OCI-LY3 (cell line): ENCODE results near the gene UNKL.

Source experiments
- H2AFZ ChIP-seq: fragments of 200-600, 300-600 bp; shearing (Covaris generic); 2 replicates; pipeline ENCODE4 v1.6.0; 2014; ENCODE audit warnings: antibody characterized with exemption, low read depth, low read length
- H3K27ac ChIP-seq: fragments of 200-600, 300-600 bp; sonication (generic); 2 replicates; pipeline ENCODE4 v1.5.1; 2014; ENCODE audit warnings: mild to moderate bottlenecking, low read length, moderate library complexity, mixed read lengths
- H3K27me3 ChIP-seq: fragments of 200-600, 300-600 bp; sonication (generic); 2 replicates; pipeline ENCODE4 v1.6.1; 2014; ENCODE audit warnings: low read depth, low read length, mixed read lengths
- H3K36me3 ChIP-seq: fragments of 200-600, 300-600 bp; sonication (generic); replicated peaks from 2 replicates; pipeline ENCODE3; 2014; ENCODE audit warnings: low read depth, low read length, mixed read lengths
- H3K4me1 ChIP-seq: fragments of 300-600, 200-600 bp; sonication (generic); 2 replicates; pipeline ENCODE4 v1.6.1; 2014; ENCODE audit warnings: low read length, mixed read lengths
- H3K4me2 ChIP-seq: fragments of 200-600, 300-600 bp; sonication (generic); 2 replicates; pipeline ENCODE4 v1.6.1; 2014; ENCODE audit warnings: low read length, mixed read lengths
- H3K4me3 ChIP-seq: fragments of 300-600, 200-600 bp; sonication (generic); 2 replicates; pipeline ENCODE4 v1.5.1; 2014; ENCODE audit warnings: antibody characterized with exemption, mild to moderate bottlenecking, low read length, moderate library complexity
- H3K79me2 ChIP-seq: fragments of 300-600, 200-600 bp; shearing (Covaris generic); 2 replicates; pipeline ENCODE4 v1.6.1; 2014; ENCODE audit warnings: mild to moderate bottlenecking, low read length, mixed read lengths
- H3K9ac ChIP-seq: fragments of 300-600, 200-600 bp; shearing (Covaris generic); 2 replicates; pipeline ENCODE4 v1.6.0; 2014; ENCODE audit warnings: mild to moderate bottlenecking, low read length, moderate library complexity
- H3K9me3 ChIP-seq: fragments of 200-600, 300-600 bp; shearing (Covaris generic); 2 replicates; pipeline ENCODE4 v1.6.1; 2014; ENCODE audit warnings: low read length, mixed read lengths; ENCODE audit not compliant: insufficient read depth
- H4K20me1 ChIP-seq: fragments of 200-600, 300-600 bp; sonication (generic); 2 replicates; pipeline ENCODE4 v1.6.1; 2016; ENCODE audit warnings: low read length, mixed read lengths; ENCODE audit not compliant: insufficient read depth
- CTCF ChIP-seq: fragments of 200-600, 300-600 bp; sonication (generic); IDR thresholded peaks from 2 replicates; pipeline ENCODE4 v1.5.1; 2014; ENCODE audit warnings: antibody characterized with exemption, low read length, low read depth
- EZH2phosphoT487 ChIP-seq: fragments of 200-600 bp; shearing (Covaris generic); IDR thresholded peaks from 2 replicates; pipeline ENCODE4 v1.6.1; 2018; ENCODE audit warnings: antibody characterized with exemption, mixed run types, low read depth

The UNKL gene

DNA sequence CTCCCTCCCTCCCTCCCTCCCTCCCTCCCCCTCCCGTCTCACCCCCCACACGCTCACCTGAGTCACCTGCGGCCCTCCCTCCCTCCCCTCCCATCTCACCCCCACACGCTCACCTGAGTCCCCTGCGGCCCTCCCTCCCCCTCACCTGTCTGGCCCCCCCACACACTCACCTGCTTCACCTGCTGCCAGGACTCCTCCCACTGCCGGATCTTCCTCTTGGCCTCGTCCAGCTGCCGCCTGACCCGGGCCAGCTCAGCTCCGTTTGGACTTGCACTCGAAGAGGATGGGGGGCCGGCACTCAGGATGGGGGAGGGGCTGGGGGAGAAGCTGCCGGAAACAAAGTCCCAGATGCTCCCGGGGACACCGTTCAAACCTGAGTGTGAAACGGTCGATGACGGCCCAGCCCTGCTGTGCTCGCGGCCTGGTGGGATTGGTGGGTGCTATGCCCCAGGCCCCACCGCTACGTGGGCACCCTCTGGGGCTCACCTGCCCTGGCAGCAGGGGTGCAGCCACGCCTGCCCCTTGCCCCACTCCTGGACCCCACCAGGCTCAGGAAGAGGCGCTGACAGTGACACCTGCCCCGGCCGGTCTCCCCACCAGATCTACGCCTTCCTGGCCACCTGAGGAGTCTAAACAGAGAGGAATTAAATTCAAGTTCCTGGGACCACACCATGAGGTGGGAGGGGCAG is 46.9 kb downstream of the UNKL start:
- Histone ChIP-seq H3K27ac (no peak overlapping the region), H3K27me3 (no peaks in the 10 kb centered on the region), H3K4me2 (no peak overlapping the region), H3K4me3 (no peak overlapping the region), H3K9me3 (no peaks in the 10 kb centered on the region), H2AFZ (no peak overlapping the region), H3K79me2 (peaks cover 18% of the 10 kb centered on the region; the same call in 1 of the 2 replicates), H3K4me1 (no peaks in the 10 kb centered on the region), H3K9ac (no peak overlapping the region), H4K20me1 (no peaks in the 10 kb centered on the region), H3K36me3 (peaks cover 29% of the 10 kb centered on the region)
- no peak for TF ChIP-seq CTCF
- TF ChIP-seq EZH2phosphoT487, result no peak

DNA sequence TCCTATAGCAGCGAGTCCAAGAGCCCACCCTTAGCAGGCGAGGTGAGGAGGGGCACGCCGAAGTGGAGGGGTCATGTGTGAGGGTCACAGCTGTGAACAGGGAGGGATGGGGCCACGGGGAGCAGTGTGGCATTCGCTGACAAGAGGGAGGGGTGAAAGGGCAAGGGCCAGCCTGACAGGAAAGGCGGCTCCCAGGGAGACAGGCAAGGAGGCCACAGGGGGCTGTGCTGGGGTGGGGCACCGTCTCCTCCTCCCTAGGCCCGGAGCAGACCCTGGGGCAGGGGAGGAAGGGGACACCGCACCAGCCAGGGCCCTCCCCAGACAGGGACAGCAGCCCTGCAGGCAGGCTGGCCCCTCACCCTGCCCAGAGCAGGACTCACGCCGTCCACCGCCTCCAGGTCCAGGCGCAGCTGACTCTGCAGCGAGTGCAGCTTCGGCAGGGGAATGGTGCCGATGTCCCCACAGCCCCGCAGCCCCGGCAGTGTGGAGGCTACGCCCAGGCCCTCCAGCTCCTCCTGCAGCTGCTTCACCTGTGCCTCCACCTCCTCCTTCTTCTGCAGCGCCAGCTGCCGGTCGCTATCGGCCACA is 47.7 kb downstream of the UNKL start:
- Histone ChIP-seq H3K36me3 (peaks cover 37% of the 10 kb centered on the region), H4K20me1 (no peaks in the 10 kb centered on the region; the same call in 1 of the 2 replicates), H3K4me1 (no peaks in the 10 kb centered on the region), H3K27me3 (no peaks in the 10 kb centered on the region), H3K9ac (no peak overlapping the region), H2AFZ (no peak overlapping the region), H3K4me2 (no peak overlapping the region), H3K4me3 (no peak overlapping the region), H3K27ac (no peak overlapping the region), H3K79me2 (peaks cover 22% of the 10 kb centered on the region), H3K9me3 (no peaks in the 10 kb centered on the region)
- TF ChIP-seq CTCF, result no peak
- TF ChIP-seq EZH2phosphoT487, result no peak

- Histone ChIP-seq H3K9ac (no peak overlapping the region), H3K79me2 (peaks cover 25% of the 10 kb centered on the region), H4K20me1 (no peaks in the 10 kb centered on the region; the same call in 1 of the 2 replicates), H3K27me3 (no peaks in the 10 kb centered on the region), H2AFZ (no peak overlapping the region), H3K4me3 (no peak overlapping the region), H3K36me3 (peaks cover 37% of the 10 kb centered on the region), H3K4me2 (no peak overlapping the region), H3K4me1 (no peaks in the 10 kb centered on the region), H3K27ac (no peak overlapping the region), H3K9me3 (no peaks in the 10 kb centered on the region)
- TF ChIP-seq EZH2phosphoT487 (no peak), CTCF (no peak)
Measured at GRCh38 chr16:1366060-1366711, 48.3 kb downstream of the UNKL start.

GRCh38 chr16:1364510-1364909 is 50.0 kb downstream of the UNKL start:
- no peak overlapping the region for H3K9ac ChIP-seq
- H3K9me3 ChIP-seq, result no peaks in the 10 kb centered on the region
- H3K27me3 ChIP-seq, result no peaks in the 10 kb centered on the region
- peaks cover 34% of the 10 kb centered on the region for H3K36me3 ChIP-seq
- H4K20me1 ChIP-seq, result no peaks in the 10 kb centered on the region; the same call in 1 of the 2 replicates
- no peak overlapping the region for H2AFZ ChIP-seq
- no peak for TF ChIP-seq EZH2phosphoT487
- TF ChIP-seq CTCF, result no peak
- H3K27ac ChIP-seq, result no peak overlapping the region
- no peak overlapping the region for H3K4me3 ChIP-seq
- no peak overlapping the region for H3K4me2 ChIP-seq
- no peaks in the 10 kb centered on the region for H3K4me1 ChIP-seq
- H3K79me2 ChIP-seq, result peaks cover 38% of the 10 kb centered on the region
